Measurements from ENCODE around the gene NDUFV2.

The NDUFV2 gene

DNA sequence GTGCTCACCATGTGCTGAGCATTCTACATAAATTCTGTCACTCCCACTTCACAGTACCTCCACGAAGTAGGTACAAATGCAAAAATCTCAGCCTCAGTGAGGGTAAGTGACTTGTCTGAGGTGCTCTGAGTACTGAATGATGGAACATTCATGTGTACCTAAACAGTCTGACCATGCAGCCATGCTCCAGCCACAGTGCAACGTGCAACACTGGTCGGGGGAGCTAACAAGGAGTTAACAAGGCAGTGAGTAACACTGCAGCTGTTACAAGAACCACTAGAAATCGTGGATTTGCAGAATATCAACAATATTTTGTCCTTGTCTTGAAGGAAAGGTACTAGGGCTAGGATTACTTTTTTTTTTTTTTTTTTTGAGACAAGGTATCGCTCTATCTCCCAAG is 36.6 kb upstream of the NDUFV2 start:
- TF ChIP-seq CTCF (IDR thresholded peaks at IDR 0.05; ENCODE audit: extremely low read depth, missing control alignments): no peak
- DNase-seq (ENCODE audit: low spot score): no peak

DNA sequence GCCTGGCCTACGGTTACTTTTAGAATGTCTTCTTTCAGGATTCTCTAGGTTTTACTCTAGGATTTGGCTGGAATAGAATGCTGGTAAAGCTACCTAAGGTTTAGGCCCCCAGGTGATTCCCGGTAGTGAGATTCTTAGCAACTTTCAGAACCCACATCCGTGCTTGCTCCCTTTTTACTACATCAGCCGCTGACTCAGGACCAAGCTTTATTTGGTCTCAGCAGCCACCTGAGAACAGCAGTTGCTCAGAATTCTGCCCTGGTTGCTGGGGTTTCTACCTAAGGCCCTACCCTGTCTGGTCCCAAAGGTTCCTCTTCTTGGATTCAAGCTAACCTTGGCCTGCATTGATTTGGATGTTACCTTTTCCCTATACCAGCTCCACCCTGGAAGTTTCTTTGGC is 36.1 kb upstream of the NDUFV2 start:
- TF ChIP-seq CTCF (IDR thresholded peaks at IDR 0.05; ENCODE audit: extremely low read depth, missing control alignments): no peak
- DNase-seq (ENCODE audit: low spot score): peak; percentile 36

DNA sequence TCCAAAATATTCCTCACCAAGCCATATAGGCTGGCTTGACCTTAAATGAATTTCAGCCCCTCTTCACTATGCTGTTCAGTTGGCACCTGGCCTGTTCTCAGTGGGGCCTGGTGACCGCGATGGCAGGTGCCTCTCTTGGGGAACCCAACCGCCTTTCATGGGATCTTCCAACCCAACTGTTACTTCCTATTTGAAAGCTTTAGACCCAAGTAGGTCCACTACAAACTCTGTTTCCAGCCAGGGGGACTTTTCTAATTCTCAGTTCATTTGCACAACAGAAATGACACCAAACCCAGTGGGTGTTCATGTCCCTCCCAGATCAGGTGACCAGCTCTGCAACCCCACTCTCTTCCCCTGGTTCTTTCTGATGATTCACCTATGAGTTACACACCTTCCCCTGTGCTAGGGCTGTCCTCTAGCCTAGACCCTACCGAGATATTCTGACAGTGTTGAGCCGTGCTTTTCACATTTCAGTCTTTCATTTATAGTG is 35.6 kb upstream of the NDUFV2 start:
- no peak for TF ChIP-seq CTCF (IDR thresholded peaks at IDR 0.05; ENCODE audit: extremely low read depth, missing control alignments)

DNA sequence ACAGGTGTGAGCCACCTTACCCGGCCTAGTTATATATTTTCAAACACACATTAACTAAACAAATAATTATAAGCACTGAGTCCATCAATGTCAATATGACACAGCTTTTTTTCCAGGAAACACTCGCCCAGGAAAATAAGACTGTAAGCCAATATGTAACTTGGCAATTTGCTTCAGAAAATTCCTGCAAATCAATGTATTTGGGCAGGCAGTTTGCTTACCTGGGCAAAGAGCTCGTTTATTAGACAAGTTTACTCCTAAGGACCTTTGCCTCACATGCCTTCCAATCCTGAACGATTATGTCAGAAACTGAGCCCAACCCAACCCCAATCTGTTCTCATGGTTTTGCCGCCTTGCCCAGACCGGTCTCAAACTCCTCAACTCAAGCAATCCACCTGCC is 34.7 kb upstream of the NDUFV2 start:
- no peak for TF ChIP-seq CTCF (IDR thresholded peaks at IDR 0.05; ENCODE audit: extremely low read depth, missing control alignments)
- no peak for DNase-seq (ENCODE audit: low spot score)

More for the DNA sequence above, 35.6 kb upstream of the NDUFV2 start:
- DNase-seq (ENCODE audit: low spot score): peak; percentile 67

- no peak for DNase-seq (ENCODE audit: low spot score)
Observed at GRCh38 chr18:9068346-9068745, 34.2 kb upstream of the NDUFV2 start.

DNA sequence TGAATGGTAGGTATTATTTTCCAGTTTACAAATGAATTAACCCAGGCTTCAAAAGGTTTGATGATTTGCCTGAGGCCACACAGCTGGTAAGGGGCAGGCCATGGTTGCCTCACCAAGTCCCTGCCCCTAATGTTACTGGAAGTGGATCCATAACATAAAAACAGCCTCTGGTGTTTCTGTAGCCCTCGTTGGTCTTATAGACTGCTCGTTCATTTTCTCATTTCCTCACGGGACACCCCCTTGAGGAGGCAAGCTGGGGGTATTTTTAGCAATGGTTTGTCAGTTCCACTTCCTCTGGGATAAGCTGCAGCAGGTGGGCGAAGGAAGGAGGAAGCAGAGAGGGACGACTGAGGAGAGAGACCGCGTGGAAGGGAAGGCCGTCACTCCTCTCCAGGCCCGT is 32.9 kb upstream of the NDUFV2 start:
- no peak for DNase-seq (ENCODE audit: low spot score)
- no peak for TF ChIP-seq CTCF (IDR thresholded peaks at IDR 0.05; ENCODE audit: extremely low read depth, missing control alignments)

More at GRCh38 chr18:9068346-9068745, 34.2 kb upstream of the NDUFV2 start:
- no peak for TF ChIP-seq CTCF (IDR thresholded peaks at IDR 0.05; ENCODE audit: extremely low read depth, missing control alignments)

GRCh38 chr18:9070212-9070611 is 32.3 kb upstream of the NDUFV2 start:
- TF ChIP-seq CTCF (IDR thresholded peaks at IDR 0.05; ENCODE audit: extremely low read depth, missing control alignments): no peak
- no peak for DNase-seq (ENCODE audit: low spot score)

Measured in GM20000 (cell line).